ENCODE data around the gene MANSC1.

DNA sequence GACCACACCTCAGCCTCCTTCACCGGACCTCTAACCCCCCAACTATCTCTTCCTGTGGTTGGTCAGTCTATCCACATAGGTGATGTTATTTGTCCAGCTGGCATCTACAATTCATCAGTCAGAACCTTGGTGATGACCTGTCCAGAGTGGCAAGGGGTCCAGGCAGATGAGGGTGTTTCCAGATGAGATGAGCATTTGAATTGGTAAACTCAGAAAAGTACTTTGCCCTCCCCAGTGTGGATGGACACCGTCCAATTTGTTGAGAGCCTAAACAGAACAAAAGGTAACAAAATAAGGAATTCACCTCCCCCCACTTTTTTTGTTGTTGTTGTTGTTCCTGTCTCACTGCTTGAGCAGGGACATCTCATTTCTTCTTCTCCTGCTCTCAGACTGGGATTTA is 48.9 kb downstream of the MANSC1 start:
- TF ChIP-seq, protein P1, sequence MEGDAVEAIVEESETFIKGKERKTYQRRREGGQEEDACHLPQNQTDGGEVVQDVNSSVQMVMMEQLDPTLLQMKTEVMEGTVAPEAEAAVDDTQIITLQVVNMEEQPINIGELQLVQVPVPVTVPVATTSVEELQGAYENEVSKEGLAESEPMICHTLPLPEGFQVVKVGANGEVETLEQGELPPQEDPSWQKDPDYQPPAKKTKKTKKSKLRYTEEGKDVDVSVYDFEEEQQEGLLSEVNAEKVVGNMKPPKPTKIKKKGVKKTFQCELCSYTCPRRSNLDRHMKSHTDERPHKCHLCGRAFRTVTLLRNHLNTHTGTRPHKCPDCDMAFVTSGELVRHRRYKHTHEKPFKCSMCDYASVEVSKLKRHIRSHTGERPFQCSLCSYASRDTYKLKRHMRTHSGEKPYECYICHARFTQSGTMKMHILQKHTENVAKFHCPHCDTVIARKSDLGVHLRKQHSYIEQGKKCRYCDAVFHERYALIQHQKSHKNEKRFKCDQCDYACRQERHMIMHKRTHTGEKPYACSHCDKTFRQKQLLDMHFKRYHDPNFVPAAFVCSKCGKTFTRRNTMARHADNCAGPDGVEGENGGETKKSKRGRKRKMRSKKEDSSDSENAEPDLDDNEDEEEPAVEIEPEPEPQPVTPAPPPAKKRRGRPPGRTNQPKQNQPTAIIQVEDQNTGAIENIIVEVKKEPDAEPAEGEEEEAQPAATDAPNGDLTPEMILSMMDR (IDR thresholded peaks at IDR 0.05): no peak
- TF ChIP-seq POLR2A (IDR thresholded peaks at IDR 0.05) (no peak), POLR2AphosphoS5 (IDR thresholded peaks at IDR 0.05; ENCODE audit: insufficient read depth in 1 of 2, low read depth in 1 of 2) (no peak)

Data from vagina (tissue), 2 donors.